AG10803 (cell line): ENCODE data around the gene DNAJA3.

Experiments used
- DNase-seq: peaks from one replicate; pipeline ENCODE4 v3.0.0; 2010; ENCODE audit warnings: low read depth
- H3K4me3 ChIP-seq: 2 replicates; pipeline ENCODE4 v1.5.1; 2011; ENCODE audit warnings: mild to moderate bottlenecking, low read length, control low read depth
- TF ChIP-seq, protein P1 (sequence below): conservative IDR thresholded peaks from 2 replicates; pipeline ENCODE4 v1.5.1; 2011; ENCODE audit warnings: mild to moderate bottlenecking, low read length, control low read depth, inconsistent platforms

DNAJA3 gene

GRCh38 chr16:4419402-4419959 is 6.2 kb upstream of the DNAJA3 start:
- DNase-seq: no peak
- H3K4me3 ChIP-seq: no peak overlapping the region
- TF ChIP-seq, protein P1, sequence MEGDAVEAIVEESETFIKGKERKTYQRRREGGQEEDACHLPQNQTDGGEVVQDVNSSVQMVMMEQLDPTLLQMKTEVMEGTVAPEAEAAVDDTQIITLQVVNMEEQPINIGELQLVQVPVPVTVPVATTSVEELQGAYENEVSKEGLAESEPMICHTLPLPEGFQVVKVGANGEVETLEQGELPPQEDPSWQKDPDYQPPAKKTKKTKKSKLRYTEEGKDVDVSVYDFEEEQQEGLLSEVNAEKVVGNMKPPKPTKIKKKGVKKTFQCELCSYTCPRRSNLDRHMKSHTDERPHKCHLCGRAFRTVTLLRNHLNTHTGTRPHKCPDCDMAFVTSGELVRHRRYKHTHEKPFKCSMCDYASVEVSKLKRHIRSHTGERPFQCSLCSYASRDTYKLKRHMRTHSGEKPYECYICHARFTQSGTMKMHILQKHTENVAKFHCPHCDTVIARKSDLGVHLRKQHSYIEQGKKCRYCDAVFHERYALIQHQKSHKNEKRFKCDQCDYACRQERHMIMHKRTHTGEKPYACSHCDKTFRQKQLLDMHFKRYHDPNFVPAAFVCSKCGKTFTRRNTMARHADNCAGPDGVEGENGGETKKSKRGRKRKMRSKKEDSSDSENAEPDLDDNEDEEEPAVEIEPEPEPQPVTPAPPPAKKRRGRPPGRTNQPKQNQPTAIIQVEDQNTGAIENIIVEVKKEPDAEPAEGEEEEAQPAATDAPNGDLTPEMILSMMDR: no peak

DNA sequence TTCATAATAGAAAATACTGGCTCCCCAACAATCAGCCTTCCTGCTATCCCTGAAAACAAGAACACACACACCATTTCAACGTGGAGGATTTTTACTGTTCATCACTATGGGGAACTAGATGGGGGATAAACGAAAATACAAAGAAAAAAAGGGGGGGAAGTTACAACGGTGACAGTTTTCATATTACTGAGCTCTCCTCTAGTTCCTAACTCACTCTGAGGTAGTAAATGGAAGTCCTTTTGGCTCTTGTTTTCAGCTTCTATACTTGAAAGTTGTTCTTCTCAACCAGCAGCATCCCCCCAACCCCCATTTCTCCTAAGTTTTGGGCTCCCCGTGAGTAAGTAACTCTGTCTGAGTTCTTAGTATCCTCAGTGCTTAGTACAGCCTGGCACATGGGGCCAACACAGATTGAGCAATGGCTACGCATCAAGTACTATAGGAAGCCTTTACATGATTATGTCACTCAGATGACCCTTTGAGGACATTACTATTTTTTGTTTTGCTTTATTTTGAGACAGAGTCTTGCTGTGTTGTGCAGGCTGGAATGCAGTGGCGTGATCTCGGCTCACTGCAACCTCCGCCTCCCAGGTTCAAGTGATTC is 5.1 kb upstream of the DNAJA3 start:
- no peak for DNase-seq
- no peak overlapping the region for H3K4me3 ChIP-seq
- TF ChIP-seq, protein P1: no peak

DNA sequence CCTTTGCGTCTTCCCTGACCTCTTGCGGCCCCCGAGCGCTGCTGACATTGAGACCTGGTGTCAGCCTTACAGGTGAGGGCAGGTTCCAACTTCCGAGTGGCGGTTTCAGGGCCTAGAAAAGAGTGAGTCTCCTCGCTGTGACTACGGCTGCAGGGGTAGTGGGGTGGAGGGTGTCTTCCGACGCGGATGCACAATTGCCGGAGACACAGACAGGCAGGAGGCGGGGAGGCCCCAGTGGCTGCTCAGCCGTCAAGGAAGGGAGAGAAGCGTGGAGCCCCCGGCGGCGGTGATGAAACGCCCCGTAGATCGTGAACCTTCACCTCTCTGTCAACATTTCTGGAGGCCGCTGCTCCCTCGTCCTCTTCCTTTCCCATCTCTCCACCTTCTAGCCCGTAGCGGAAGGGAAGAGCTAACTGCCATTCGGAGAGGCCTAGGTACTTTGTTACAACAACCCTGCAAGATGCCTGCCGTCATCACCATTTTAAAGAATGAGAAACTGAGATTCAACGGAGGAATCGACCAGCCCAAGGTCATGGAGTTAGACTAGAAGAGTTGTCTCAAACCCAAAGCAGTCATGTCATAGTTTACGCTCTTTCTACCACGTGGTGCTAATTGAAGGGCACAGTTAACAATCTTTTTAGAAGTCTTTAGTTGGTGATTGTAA is 485 bp downstream of the DNAJA3 start:
- TF ChIP-seq, protein P1: no peak
- no peak for DNase-seq
- H3K4me3 ChIP-seq: peak overlapping the region; percentile 82

- TF ChIP-seq, protein P1: no peak
- H3K4me3 ChIP-seq: peak overlapping the region; percentile 82
- DNase-seq: no peak
Observed at GRCh38 chr16:4426722-4427372, 1.2 kb downstream of the DNAJA3 start.

- TF ChIP-seq, protein P1: no peak
- no peak for DNase-seq
- H3K4me3 ChIP-seq: no peak overlapping the region
Observed at GRCh38 chr16:4428500-4428899, 2.8 kb downstream of the DNAJA3 start.

DNA sequence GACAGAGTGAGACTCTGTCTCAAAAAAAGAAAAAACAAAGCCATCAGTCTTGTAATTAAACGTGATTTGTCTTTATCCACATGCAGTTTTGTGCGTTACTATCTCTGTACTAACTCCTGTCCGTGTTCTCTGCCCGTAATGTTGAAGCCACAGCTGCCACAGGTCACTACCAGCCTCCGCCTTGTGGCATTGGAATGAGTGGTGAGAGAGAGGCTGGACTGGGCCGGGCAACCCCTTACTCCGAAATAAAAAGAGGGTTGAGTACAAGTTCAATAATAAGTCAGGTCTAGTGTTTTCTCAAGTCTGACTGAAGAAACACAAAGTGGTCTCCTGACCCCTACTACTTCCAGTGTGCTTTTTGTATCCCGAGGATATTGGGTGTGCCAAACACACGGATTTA is 5.4 kb downstream of the DNAJA3 start:
- TF ChIP-seq, protein P1: no peak
- no peak overlapping the region for H3K4me3 ChIP-seq
- DNase-seq: no peak

DNA sequence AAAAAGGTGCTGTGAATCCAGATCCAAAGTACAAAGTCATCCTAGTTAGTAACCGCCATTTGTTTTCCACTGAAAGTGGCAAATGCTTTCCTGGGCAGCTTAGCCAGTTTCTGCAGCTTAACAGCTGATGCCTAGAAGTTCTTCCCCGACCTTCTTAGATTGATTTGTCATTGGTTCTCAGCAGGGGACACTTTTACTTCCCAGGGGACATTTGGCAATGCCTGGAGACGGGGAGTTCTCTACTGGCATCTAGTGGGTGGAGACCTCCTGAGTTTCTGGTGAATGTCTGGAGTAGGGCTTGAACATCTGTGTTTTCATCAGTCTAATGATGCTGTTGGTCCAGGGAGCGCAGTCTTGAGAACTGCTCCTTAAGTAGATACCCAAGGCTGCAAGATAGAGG is 7.6 kb downstream of the DNAJA3 start:
- TF ChIP-seq, protein P1: no peak
- DNase-seq: no peak
- no peak overlapping the region for H3K4me3 ChIP-seq
